CD8-positive, alpha-beta memory T cell (primary cell): ENCODE measurements around the gene ERMARD. TPM values are rescaled to one million over a fixed set of nuclear protein-coding genes. Genes with fewer than 3 reads are reported as not detected.

Source experiments
- CTCF ChIA-PET: fragments of 350-600 bp; sonication (Branson Sonifier 250); formaldehyde crosslinking; loops from one replicate; lab custom pipeline; 2021; ENCODE audit warnings: antibody characterized with exemption; lab: Charles Lee
- POLR2A ChIA-PET: fragments of 350-600 bp; sonication (Branson Sonifier 250); formaldehyde crosslinking; loops from one replicate; lab custom pipeline; 2021; ENCODE audit warnings: antibody characterized with exemption; lab: Charles Lee
- DNase-seq, 5 donors: peaks; one replicate each; pipeline versions ENCODE4 v3.0.0 to v3.0.0-alpha.2; 2020 to 2022; ENCODE audit warnings: mixed read lengths in 1 of 5
- H3K27ac ChIP-seq: one replicate; pipeline ENCODE4 v1.7.0; 2013; ENCODE audit warnings: low read depth, mild to moderate bottlenecking, low read length, moderate library complexity
- H3K27me3 ChIP-seq: 2 replicates; pipeline ENCODE4 v1.7.0; 2013; ENCODE audit warnings: low read length, mild to moderate bottlenecking; ENCODE audit not compliant: insufficient read depth, poor library complexity, severe bottlenecking
- H3K36me3 ChIP-seq: 2 replicates; pipeline ENCODE4 v1.7.0; 2013; ENCODE audit warnings: mild to moderate bottlenecking, low read length, moderate library complexity; ENCODE audit not compliant: insufficient read depth
- H3K4me1 ChIP-seq: 2 replicates; pipeline ENCODE4 v1.7.0; 2013; ENCODE audit warnings: mild to moderate bottlenecking, low read length, moderate library complexity; ENCODE audit not compliant: insufficient read depth
- H3K4me3 ChIP-seq: 2 replicates; pipeline ENCODE4 v1.7.0; 2013; ENCODE audit warnings: mild to moderate bottlenecking, low read length
- H3K9me3 ChIP-seq: 2 replicates; pipeline ENCODE4 v1.7.0; 2013; ENCODE audit warnings: mild to moderate bottlenecking, low read length
- H3K27ac Mint-ChIP-seq, 8 donors: one replicate each; pipeline ENCODE4 v1.8.0; 2020 to 2021; ENCODE audit warnings: mixed read lengths in 8 of 8, mild to moderate bottlenecking in 6 of 8, inconsistent platforms in 3 of 8, moderate library complexity in 3 of 8
- H3K27me3 Mint-ChIP-seq, 2 donors: one replicate each; pipeline ENCODE4 v1.8.0; 2020 to 2021; ENCODE audit warnings: mixed read lengths in 2 of 2, mild to moderate bottlenecking in 1 of 2, moderate library complexity in 1 of 2
- H3K36me3 Mint-ChIP-seq, 3 donors: one replicate each; pipeline ENCODE4 v1.8.0; 2020 to 2021; ENCODE audit warnings: mixed read lengths in 3 of 3, inconsistent platforms in 1 of 3, mild to moderate bottlenecking in 1 of 3
- H3K4me1 Mint-ChIP-seq, 3 donors: one replicate each; pipeline ENCODE4 v1.8.0; 2020 to 2021; ENCODE audit warnings: mixed read lengths in 3 of 3, inconsistent platforms in 1 of 3, mild to moderate bottlenecking in 1 of 3
- H3K4me3 Mint-ChIP-seq, 7 donors: one replicate each; pipeline ENCODE4 v1.8.0; 2020 to 2021; ENCODE audit warnings: mixed read lengths in 7 of 7, mild to moderate bottlenecking in 6 of 7, moderate library complexity in 4 of 7, inconsistent platforms in 2 of 7
- H3K9me3 Mint-ChIP-seq, 5 donors: one replicate each; pipeline ENCODE4 v1.8.0; 2020 to 2022; ENCODE audit warnings: mixed read lengths in 5 of 5, mild to moderate bottlenecking in 3 of 5, moderate library complexity in 2 of 5, inconsistent platforms in 1 of 5
- polyA plus RNA-seq: library from polyadenylated mRNA; unstranded; fragments of 300-500 nt; fragmentation: Illumina TruSeq; gene quantifications from one replicate; pipeline ENCODE4 v1.2.3, GENCODE V29; 2021
- total RNA-seq, 2 experiments: library from RNA; stranded (reverse); gene quantifications; one replicate each; pipeline ENCODE4 v1.2.3, GENCODE V29; 2021

ERMARD gene
- total and polyA plus RNA-seq, 3 experiments from 2014 or later, result 12.1 to 27.9 (median 26.2) TPM

- no peak overlapping the region for H3K27ac ChIP-seq
- no peak for DNase-seq
- Mint-ChIP-seq H3K4me3 (no peak overlapping the region), H3K36me3 (no peaks in the 10 kb centered on the region), H3K27ac (no peak overlapping the region), H3K9me3 (no peaks in the 10 kb centered on the region), H3K27me3 (peaks cover 11 to 36% of the 10 kb centered on the region in 2 donors), H3K4me1 (peaks cover 18 to 19% (median 18%) of the 10 kb centered on the region in 3 donors)
- H3K36me3 ChIP-seq, result no peaks in the 10 kb centered on the region
- ChIA-PET CTCF (no interaction called here), POLR2A (no interaction called here)
- no peaks in the 10 kb centered on the region for H3K27me3 ChIP-seq
- H3K9me3 ChIP-seq, result no peaks in the 10 kb centered on the region
- no peak overlapping the region for H3K4me3 ChIP-seq
- H3K4me1 ChIP-seq, result peaks cover 18% of the 10 kb centered on the region
Observed at GRCh38 chr6:169799474-169799926, 48.1 kb downstream of the ERMARD start.

- Histone ChIP-seq H3K27me3 (no peaks in the 10 kb centered on the region), H3K36me3 (no peaks in the 10 kb centered on the region), H3K9me3 (no peaks in the 10 kb centered on the region), H3K27ac (no peak overlapping the region), H3K4me1 (peaks cover 25% of the 10 kb centered on the region), H3K4me3 (no peak overlapping the region)
- POLR2A ChIA-PET, result no interaction called here
- CTCF ChIA-PET, result interaction anchor here (0.8 kb wide), 1 partner anchor 10 kb away, joined by 3 read pairs; no protein-coding TSS in a partner anchor
- Mint-ChIP-seq H3K4me3 (no peak overlapping the region), H3K4me1 (peaks cover 25% of the 10 kb centered on the region in 3 donors), H3K27me3 (peaks cover 11 to 34% of the 10 kb centered on the region in 2 donors), H3K36me3 (no peaks in the 10 kb centered on the region), H3K9me3 (peaks cover 0 to 2% (median 0%) of the 10 kb centered on the region in 5 donors), H3K27ac (no peak overlapping the region)
- no peak for DNase-seq
Observed at GRCh38 chr6:169800116-169800667, 48.8 kb downstream of the ERMARD start.

GRCh38 chr6:169800668-169801395 is 49.4 kb downstream of the ERMARD start:
- no peaks in the 10 kb centered on the region for H3K36me3 ChIP-seq
- no peaks in the 10 kb centered on the region for H3K27me3 ChIP-seq
- Mint-ChIP-seq H3K4me3 (no peak overlapping the region), H3K27me3 (peaks cover 11 to 34% of the 10 kb centered on the region in 2 donors), H3K9me3 (peaks cover 0 to 6% (median 0%) of the 10 kb centered on the region in 5 donors), H3K27ac (no peak overlapping the region), H3K36me3 (no peaks in the 10 kb centered on the region), H3K4me1 (peaks cover 31 to 32% (median 31%) of the 10 kb centered on the region in 3 donors)
- ChIA-PET POLR2A (no interaction called here), CTCF (interaction anchor here (0.8 to 6.9 kb wide), 2 partner anchors 11 kb away, joined by 3 to 60 read pairs; no protein-coding TSS in a partner anchor)
- peaks cover 31% of the 10 kb centered on the region for H3K4me1 ChIP-seq
- H3K9me3 ChIP-seq, result no peaks in the 10 kb centered on the region
- H3K4me3 ChIP-seq, result no peak overlapping the region
- no peak for DNase-seq
- no peak overlapping the region for H3K27ac ChIP-seq

- Mint-ChIP-seq H3K4me1 (peaks cover 39% of the 10 kb centered on the region in 3 donors), H3K36me3 (no peaks in the 10 kb centered on the region), H3K27ac (no peak overlapping the region), H3K27me3 (peaks cover 11 to 28% of the 10 kb centered on the region in 2 donors), H3K9me3 (peaks cover 0 to 7% (median 2%) of the 10 kb centered on the region in 5 donors), H3K4me3 (no peak overlapping the region)
- H3K27me3 ChIP-seq, result no peaks in the 10 kb centered on the region
- H3K27ac ChIP-seq, result no peak overlapping the region
- peaks cover 4% of the 10 kb centered on the region for H3K9me3 ChIP-seq
- peaks cover 39% of the 10 kb centered on the region for H3K4me1 ChIP-seq
- CTCF ChIA-PET, result interaction anchor here (6.9 kb wide), 1 partner anchor 12 kb away, joined by 60 read pairs; no protein-coding TSS in a partner anchor
- no peak for DNase-seq
- no peak overlapping the region for H3K4me3 ChIP-seq
- H3K36me3 ChIP-seq, result no peaks in the 10 kb centered on the region
- POLR2A ChIA-PET, result no interaction called here
Observed at GRCh38 chr6:169801396-169802160, 50.2 kb downstream of the ERMARD start.

GRCh38 chr6:169802790-169803189 is 51.4 kb downstream of the ERMARD start:
- no peak overlapping the region for H3K27ac ChIP-seq
- H3K9me3 ChIP-seq, result peaks cover 4% of the 10 kb centered on the region
- ChIA-PET CTCF (interaction anchor here (1.5 to 6.9 kb wide), 3 partner anchors 9 to 29 kb away, joined by 3 to 60 read pairs (median 11); no protein-coding TSS in a partner anchor), POLR2A (no interaction called here)
- no peaks in the 10 kb centered on the region for H3K27me3 ChIP-seq
- H3K4me3 ChIP-seq, result no peak overlapping the region
- H3K9me3 Mint-ChIP-seq, result peaks cover 0 to 9% (median 5%) of the 10 kb centered on the region in 5 donors
- no peak overlapping the region for H3K27ac Mint-ChIP-seq
- no peaks in the 10 kb centered on the region for H3K36me3 Mint-ChIP-seq
- H3K27me3 Mint-ChIP-seq, result peaks cover 11 to 26% of the 10 kb centered on the region in 2 donors
- H3K4me3 Mint-ChIP-seq, result peak overlapping the region in 5 of 7 donors; percentile 0 to 80 (median 22)
- peaks cover 48% of the 10 kb centered on the region for H3K4me1 ChIP-seq
- no peak for DNase-seq
- peaks cover 48 to 51% (median 51%) of the 10 kb centered on the region in 3 donors for H3K4me1 Mint-ChIP-seq
- H3K36me3 ChIP-seq, result no peaks in the 10 kb centered on the region

GRCh38 chr6:169803271-169803811 is 51.9 kb downstream of the ERMARD start:
- H3K27ac ChIP-seq, result no peak overlapping the region
- peaks cover 0 to 9% (median 5%) of the 10 kb centered on the region in 5 donors for H3K9me3 Mint-ChIP-seq
- H3K4me3 ChIP-seq, result no peak overlapping the region
- POLR2A ChIA-PET, result no interaction called here
- CTCF ChIA-PET, result interaction anchor here (1.4 to 6.9 kb wide), 5 partner anchors 10 to 714 kb away, joined by 3 to 60 read pairs (median 8); no protein-coding TSS in a partner anchor
- H3K4me1 ChIP-seq, result peaks cover 53% of the 10 kb centered on the region
- no peaks in the 10 kb centered on the region for H3K36me3 Mint-ChIP-seq
- H3K27me3 Mint-ChIP-seq, result peaks cover 10 to 22% of the 10 kb centered on the region in 2 donors
- H3K27me3 ChIP-seq, result no peaks in the 10 kb centered on the region
- H3K4me1 Mint-ChIP-seq, result peaks cover 50 to 54% (median 53%) of the 10 kb centered on the region in 3 donors
- DNase-seq, result peak in 1 of 5 donors; percentile 30
- peak overlapping the region in 5 of 7 donors; percentile 0 to 27 (median 20) for H3K4me3 Mint-ChIP-seq
- H3K27ac Mint-ChIP-seq, result peak overlapping the region in 3 of 8 donors; percentile 0 to 17 (median 2)
- H3K36me3 ChIP-seq, result no peaks in the 10 kb centered on the region
- H3K9me3 ChIP-seq, result peaks cover 4% of the 10 kb centered on the region

GRCh38 chr6:169803816-169804340 is 52.5 kb downstream of the ERMARD start:
- ChIA-PET POLR2A (interaction anchor here (1.0 kb wide), 1 partner anchor 13 kb away, joined by 10 read pairs; no protein-coding TSS in a partner anchor), CTCF (interaction anchor here (1.4 to 6.9 kb wide), 5 partner anchors 10 to 714 kb away, joined by 3 to 60 read pairs (median 8); no protein-coding TSS in a partner anchor)
- Mint-ChIP-seq H3K4me3 (peak overlapping the region in 6 of 7 donors; percentile 0 to 52 (median 3)), H3K27ac (peak overlapping the region in 5 of 8 donors; percentile 0 to 52 (median 17)), H3K4me1 (peaks cover 50 to 57% (median 53%) of the 10 kb centered on the region in 3 donors), H3K27me3 (peaks cover 6 to 17% of the 10 kb centered on the region in 2 donors), H3K9me3 (peaks cover 0 to 9% (median 5%) of the 10 kb centered on the region in 5 donors), H3K36me3 (no peaks in the 10 kb centered on the region)
- Histone ChIP-seq H3K36me3 (no peaks in the 10 kb centered on the region), H3K27ac (no peak overlapping the region), H3K4me1 (peaks cover 59% of the 10 kb centered on the region), H3K4me3 (no peak overlapping the region), H3K9me3 (peaks cover 4% of the 10 kb centered on the region), H3K27me3 (no peaks in the 10 kb centered on the region)
- DNase-seq, result no peak
